AG09319 (cell line): ENCODE data around the gene ATAD3B.
"Not testable (repeated sequence)": the region's sequence is repeated elsewhere in the genome, so short reads cannot be mapped to it uniquely, and the experiment has no call there.

Experiments used
- DNase-seq: peaks from one replicate; pipeline ENCODE4 v3.0.0-alpha.2; 2010; ENCODE audit warnings: low read depth; ENCODE audit errors: extremely low read depth
- CTCF ChIP-seq: IDR thresholded peaks from 2 replicates; pipeline ENCODE4 v1.5.1; 2011; ENCODE audit warnings: low read depth, mild to moderate bottlenecking, inconsistent platforms, low read length, moderate library complexity

Gene ATAD3B

GRCh38 chr1:1425753-1426495, 45.6 kb upstream of the ATAD3B start:
- DNase-seq: no peak
- TF ChIP-seq CTCF: no peak

GRCh38 chr1:1426496-1427105, 45.0 kb upstream of the ATAD3B start:
- DNase-seq: no peak

GRCh38 chr1:1427106-1427819, 44.3 kb upstream of the ATAD3B start:
- DNase-seq: no peak
- TF ChIP-seq CTCF: no peak

More at GRCh38 chr1:1426496-1427105, 45.0 kb upstream of the ATAD3B start:
- no peak for TF ChIP-seq CTCF

GRCh38 chr1:1427820-1428148, 43.8 kb upstream of the ATAD3B start:
- TF ChIP-seq CTCF: no peak
- DNase-seq: no peak

GRCh38 chr1:1428174-1428573, 43.4 kb upstream of the ATAD3B start:
- no peak for TF ChIP-seq CTCF
- DNase-seq: no peak

- not testable (repeated sequence) for DNase-seq
These were observed 42.6 kb upstream of the ATAD3B start for GRCh38 chr1:1428967-1429366.

- no peak for TF ChIP-seq CTCF
- DNase-seq: no peak
These were observed 41.9 kb upstream of the ATAD3B start for GRCh38 chr1:1429671-1430073.
